ENCODE measurements around the gene PSIP1.

Gene PSIP1

GRCh38 chr9:15521254-15521653 is 10.5 kb upstream of the PSIP1 start:
- no peak for DNase-seq (ENCODE audit: low read depth)
- TF ChIP-seq, protein P1, sequence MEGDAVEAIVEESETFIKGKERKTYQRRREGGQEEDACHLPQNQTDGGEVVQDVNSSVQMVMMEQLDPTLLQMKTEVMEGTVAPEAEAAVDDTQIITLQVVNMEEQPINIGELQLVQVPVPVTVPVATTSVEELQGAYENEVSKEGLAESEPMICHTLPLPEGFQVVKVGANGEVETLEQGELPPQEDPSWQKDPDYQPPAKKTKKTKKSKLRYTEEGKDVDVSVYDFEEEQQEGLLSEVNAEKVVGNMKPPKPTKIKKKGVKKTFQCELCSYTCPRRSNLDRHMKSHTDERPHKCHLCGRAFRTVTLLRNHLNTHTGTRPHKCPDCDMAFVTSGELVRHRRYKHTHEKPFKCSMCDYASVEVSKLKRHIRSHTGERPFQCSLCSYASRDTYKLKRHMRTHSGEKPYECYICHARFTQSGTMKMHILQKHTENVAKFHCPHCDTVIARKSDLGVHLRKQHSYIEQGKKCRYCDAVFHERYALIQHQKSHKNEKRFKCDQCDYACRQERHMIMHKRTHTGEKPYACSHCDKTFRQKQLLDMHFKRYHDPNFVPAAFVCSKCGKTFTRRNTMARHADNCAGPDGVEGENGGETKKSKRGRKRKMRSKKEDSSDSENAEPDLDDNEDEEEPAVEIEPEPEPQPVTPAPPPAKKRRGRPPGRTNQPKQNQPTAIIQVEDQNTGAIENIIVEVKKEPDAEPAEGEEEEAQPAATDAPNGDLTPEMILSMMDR (IDR thresholded peaks at IDR 0.05; ENCODE audit: low read length, missing control alignments): no peak
- H3K4me3 ChIP-seq (replicated peaks; ENCODE audit: low read depth, low read length): no peak overlapping the region

- no peak for DNase-seq (ENCODE audit: low read depth)
- TF ChIP-seq, protein P1 (IDR thresholded peaks at IDR 0.05; ENCODE audit: low read length, missing control alignments): no peak
- H3K4me3 ChIP-seq (replicated peaks; ENCODE audit: low read depth, low read length): no peak overlapping the region
These were observed 9.1 kb upstream of the PSIP1 start for GRCh38 chr9:15519831-15520230.

DNA sequence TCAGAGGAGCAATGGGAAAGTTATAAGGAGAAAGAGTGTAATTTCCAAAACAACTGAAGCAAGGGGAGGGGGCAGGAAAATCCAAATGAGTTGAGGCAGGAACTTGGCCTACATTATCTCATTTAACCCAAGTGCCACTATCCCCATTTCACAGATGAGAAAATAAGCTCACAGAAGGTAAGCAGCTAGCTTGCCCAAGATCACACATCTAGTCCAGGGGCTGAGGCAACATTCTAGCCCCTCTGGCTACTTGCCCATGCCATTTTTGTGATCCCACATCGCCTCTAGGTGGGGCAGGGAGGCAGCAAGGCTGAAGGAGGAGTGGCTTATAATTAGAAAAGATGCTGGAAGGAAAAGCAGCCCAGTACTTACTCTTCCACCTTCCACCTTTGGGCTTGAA is 2.6 kb upstream of the PSIP1 start:
- H3K4me3 ChIP-seq (replicated peaks; ENCODE audit: low read depth, low read length): no peak overlapping the region
- TF ChIP-seq, protein P1 (IDR thresholded peaks at IDR 0.05; ENCODE audit: low read length, missing control alignments): peak; percentile 9
- peak; percentile 35 for DNase-seq (ENCODE audit: low read depth)

- H3K4me3 ChIP-seq (replicated peaks; ENCODE audit: low read depth, low read length): no peak overlapping the region
- no peak for DNase-seq (ENCODE audit: low read depth)
- TF ChIP-seq, protein P1 (IDR thresholded peaks at IDR 0.05; ENCODE audit: low read length, missing control alignments): no peak
These were observed 2.1 kb upstream of the PSIP1 start for GRCh38 chr9:15512889-15513288.

DNA sequence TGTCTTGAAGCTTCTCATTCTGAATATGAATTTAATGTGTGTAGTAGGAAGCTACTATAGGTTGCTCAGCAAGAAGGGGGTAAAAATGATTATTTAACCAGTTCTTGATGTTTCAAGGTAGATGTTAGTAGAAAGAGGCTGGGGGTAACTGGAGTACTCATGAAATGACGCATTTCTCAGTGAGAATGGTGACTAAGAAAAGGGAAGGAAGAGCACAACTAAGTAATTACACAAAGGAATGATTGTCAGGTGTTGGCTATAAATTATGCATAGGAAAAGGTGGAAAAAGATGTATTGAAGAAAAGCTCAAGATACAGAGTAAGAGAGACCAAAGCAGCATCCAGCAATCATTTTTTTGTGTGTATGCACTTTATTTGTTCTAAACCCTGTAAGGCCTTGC is 1.4 kb upstream of the PSIP1 start:
- no peak overlapping the region for H3K4me3 ChIP-seq (replicated peaks; ENCODE audit: low read depth, low read length)
- DNase-seq (ENCODE audit: low read depth): no peak
- TF ChIP-seq, protein P1 (IDR thresholded peaks at IDR 0.05; ENCODE audit: low read length, missing control alignments): no peak

DNA sequence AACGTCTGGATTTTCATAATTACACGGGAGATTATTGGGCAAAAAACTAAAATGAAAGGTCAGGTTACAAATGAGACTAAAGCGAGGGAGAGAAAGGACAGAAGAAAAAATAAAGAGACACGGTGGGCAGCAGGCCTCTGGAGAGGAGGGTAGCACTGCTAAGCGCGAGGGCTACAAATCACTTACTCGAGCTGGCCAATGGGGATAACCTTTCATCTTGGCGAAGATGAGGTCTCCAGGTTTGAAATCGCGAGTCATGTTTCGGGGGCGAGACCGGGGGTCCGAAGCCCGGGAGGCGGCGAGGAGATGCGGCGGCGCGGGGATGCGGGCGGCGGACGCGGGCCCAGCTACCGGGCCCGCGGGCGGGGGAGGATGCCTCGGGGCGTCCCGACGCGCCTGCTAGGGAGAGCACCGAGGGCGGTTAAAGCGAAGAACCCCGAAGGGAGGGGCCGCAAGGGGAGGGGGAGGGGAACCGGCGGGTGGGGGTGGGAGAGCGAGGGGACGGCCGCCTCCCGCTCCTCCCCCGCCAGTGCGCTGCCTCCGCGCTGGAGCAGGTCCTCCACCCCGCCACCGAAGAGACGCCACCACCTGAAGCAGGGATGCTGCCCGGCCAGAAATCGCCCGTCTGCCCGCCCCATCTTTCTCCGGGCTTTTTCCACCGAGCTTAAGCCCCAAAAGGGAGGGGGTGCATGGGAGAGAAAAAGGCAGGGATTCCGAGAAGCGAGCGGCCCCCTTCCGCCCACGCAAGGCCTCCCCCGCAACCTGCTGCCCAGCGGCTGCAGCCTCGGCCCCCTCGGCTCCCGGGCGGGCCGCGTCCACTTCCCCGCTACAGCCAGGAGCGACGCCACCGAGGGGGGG is 610 bp downstream of the PSIP1 start:
- peak overlapping the region; percentile 91 for H3K4me3 ChIP-seq (replicated peaks; ENCODE audit: low read depth, low read length)
- TF ChIP-seq, protein P1 (IDR thresholded peaks at IDR 0.05; ENCODE audit: low read length, missing control alignments): no peak
- DNase-seq (ENCODE audit: low read depth): peak; percentile 17

DNA sequence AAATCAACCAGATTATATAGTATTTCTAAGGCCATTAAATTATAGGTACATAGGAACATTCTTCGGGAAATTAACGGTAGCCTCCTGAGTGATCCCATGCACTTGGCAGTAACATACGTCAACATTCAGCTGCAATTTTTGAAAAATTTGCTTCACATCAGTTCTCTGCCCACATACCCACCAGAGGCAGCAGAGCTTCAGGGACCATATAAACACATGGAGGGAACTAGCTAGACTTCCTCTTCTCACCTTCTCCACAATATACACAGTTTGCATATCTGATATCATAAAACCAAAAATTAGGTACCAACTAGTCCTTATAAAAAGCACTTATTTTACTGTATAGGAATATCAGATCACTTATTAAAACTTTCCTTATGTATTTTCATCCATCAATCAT is 4.8 kb downstream of the PSIP1 start:
- TF ChIP-seq, protein P1 (IDR thresholded peaks at IDR 0.05; ENCODE audit: low read length, missing control alignments): no peak
- no peak for DNase-seq (ENCODE audit: low read depth)
- H3K4me3 ChIP-seq (replicated peaks; ENCODE audit: low read depth, low read length): no peak overlapping the region

Data from fibroblast of pulmonary artery (primary cell).